ENCODE measurements around the gene KBTBD7.
"Not testable (repeated sequence)": the region's sequence is repeated elsewhere in the genome, so short reads cannot be mapped to it uniquely, and the experiment has no call there.

The KBTBD7 gene

DNA sequence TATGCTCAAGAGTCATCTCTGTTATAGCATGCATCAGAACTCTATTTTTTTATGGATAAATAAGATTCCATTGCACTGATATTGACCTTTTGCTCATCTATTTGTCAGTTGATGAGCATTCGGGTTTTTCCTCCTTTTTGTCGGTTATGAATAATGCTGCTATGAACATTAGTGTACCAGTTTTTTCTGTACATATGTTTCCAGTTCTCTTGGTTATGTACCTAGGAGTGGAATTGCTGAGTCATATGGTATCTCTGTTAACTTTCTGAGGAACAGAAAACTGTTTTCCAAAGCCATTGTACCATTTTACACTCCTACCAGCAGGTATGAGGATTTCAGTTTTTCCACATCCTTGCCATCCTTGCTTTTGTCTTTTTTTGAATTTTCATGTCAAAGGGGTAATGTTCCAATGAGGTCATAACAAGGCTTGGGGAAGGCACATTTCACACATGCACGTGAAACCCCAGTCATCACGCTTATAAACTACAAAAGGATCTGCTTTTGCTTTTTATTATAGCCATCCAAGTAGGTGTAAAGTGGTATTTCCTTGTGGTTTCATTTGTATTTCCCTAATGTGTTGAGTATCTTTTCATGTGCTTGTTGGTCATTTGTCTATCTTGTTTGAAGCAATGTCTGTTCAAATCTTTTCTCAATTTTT is 14.6 kb downstream of the KBTBD7 start (continued):
- TF ChIP-seq TSHZ2 (CRISPR knock-in tag; IDR thresholded peaks at IDR 0.05) = no peak
- no peak for TF ChIP-seq OSR1 (CRISPR knock-in tag; IDR thresholded peaks at IDR 0.05)
- no peak for TF ChIP-seq RARB (CRISPR knock-in tag; IDR thresholded peaks at IDR 0.05)

- TF ChIP-seq ARNTL (CRISPR knock-in tag; IDR thresholded peaks at IDR 0.05; ENCODE audit: borderline replicate concordance, low read depth) (no peak), BACH2 (CRISPR knock-in tag; IDR thresholded peaks at IDR 0.05; ENCODE audit: borderline replicate concordance) (no peak), SNAI2 (CRISPR knock-in tag; IDR thresholded peaks at IDR 0.05) (no peak), PPARA (CRISPR knock-in tag; IDR thresholded peaks at IDR 0.05; ENCODE audit: borderline replicate concordance) (no peak), ZFP30 (CRISPR knock-in tag; IDR thresholded peaks at IDR 0.05) (no peak), ZNF565 (CRISPR knock-in tag; conservative IDR thresholded peaks at IDR 0.05; ENCODE audit: low read depth) (no peak)
- no peak for ATAC-seq
Measured at GRCh38 chr13:41178040-41178439, 16.3 kb downstream of the KBTBD7 start.

- no peak for TF ChIP-seq ISL1 (CRISPR knock-in tag; IDR thresholded peaks at IDR 0.05)
- no peak for ATAC-seq
Measured at GRCh38 chr13:41177616-41178015, 16.8 kb downstream of the KBTBD7 start.

- ATAC-seq = not testable (repeated sequence)
Measured at GRCh38 chr13:41175576-41175975, 18.8 kb downstream of the KBTBD7 start.

DNA sequence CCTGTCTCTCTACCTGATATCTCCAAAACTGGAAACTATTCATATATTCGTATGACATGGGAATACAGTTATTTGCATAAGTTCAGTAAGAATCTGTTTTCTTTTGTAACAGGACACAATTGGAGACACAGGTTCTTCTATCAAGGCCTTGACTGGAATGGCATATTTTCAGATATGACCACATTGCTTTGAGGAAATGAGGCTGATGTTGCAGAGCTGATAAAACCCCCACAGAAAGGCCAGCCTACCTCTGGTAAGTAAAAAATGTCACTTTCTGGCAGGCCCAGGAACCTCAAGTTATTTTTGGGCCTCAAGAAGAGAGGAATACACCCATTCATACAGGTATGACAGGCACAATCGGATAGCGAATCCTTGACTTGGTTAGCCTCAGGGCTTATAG is 32.2 kb downstream of the KBTBD7 start:
- no peak for ATAC-seq
- TF ChIP-seq PPARA (CRISPR knock-in tag; IDR thresholded peaks at IDR 0.05; ENCODE audit: borderline replicate concordance) (no peak), ZFP3 (CRISPR knock-in tag; IDR thresholded peaks at IDR 0.05) (no peak), ZNF8 (CRISPR knock-in tag; IDR thresholded peaks at IDR 0.05) (no peak), SNAI2 (CRISPR knock-in tag; IDR thresholded peaks at IDR 0.05) (no peak), PATZ1 (CRISPR knock-in tag; IDR thresholded peaks at IDR 0.05; ENCODE audit: borderline replicate concordance) (no peak), ISL1 (CRISPR knock-in tag; IDR thresholded peaks at IDR 0.05) (no peak), CSDC2 (CRISPR knock-in tag; IDR thresholded peaks at IDR 0.05) (no peak), ZNF565 (CRISPR knock-in tag; conservative IDR thresholded peaks at IDR 0.05; ENCODE audit: low read depth) (no peak), RARB (CRISPR knock-in tag; IDR thresholded peaks at IDR 0.05) (no peak), ZC3H10 (CRISPR knock-in tag; IDR thresholded peaks at IDR 0.05) (no peak), TSHZ2 (CRISPR knock-in tag; IDR thresholded peaks at IDR 0.05) (no peak), ZFP30 (CRISPR knock-in tag; IDR thresholded peaks at IDR 0.05) (no peak), ESRRG (CRISPR knock-in tag; IDR thresholded peaks at IDR 0.05) (no peak), TCF4 (CRISPR knock-in tag; IDR thresholded peaks at IDR 0.05; ENCODE audit: borderline replicate concordance) (no peak), ZNF70 (CRISPR knock-in tag; IDR thresholded peaks at IDR 0.05) (no peak)
- TF ChIP-seq, protein P1, sequence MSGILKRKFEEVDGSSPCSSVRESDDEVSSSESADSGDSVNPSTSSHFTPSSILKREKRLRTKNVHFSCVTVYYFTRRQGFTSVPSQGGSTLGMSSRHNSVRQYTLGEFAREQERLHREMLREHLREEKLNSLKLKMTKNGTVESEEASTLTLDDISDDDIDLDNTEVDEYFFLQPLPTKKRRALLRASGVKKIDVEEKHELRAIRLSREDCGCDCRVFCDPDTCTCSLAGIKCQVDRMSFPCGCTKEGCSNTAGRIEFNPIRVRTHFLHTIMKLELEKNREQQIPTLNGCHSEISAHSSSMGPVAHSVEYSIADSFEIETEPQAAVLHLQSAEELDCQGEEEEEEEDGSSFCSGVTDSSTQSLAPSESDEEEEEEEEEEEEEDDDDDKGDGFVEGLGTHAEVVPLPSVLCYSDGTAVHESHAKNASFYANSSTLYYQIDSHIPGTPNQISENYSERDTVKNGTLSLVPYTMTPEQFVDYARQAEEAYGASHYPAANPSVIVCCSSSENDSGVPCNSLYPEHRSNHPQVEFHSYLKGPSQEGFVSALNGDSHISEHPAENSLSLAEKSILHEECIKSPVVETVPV (CRISPR knock-in tag; IDR thresholded peaks at IDR 0.05) = no peak
- TF ChIP-seq, protein P2, sequence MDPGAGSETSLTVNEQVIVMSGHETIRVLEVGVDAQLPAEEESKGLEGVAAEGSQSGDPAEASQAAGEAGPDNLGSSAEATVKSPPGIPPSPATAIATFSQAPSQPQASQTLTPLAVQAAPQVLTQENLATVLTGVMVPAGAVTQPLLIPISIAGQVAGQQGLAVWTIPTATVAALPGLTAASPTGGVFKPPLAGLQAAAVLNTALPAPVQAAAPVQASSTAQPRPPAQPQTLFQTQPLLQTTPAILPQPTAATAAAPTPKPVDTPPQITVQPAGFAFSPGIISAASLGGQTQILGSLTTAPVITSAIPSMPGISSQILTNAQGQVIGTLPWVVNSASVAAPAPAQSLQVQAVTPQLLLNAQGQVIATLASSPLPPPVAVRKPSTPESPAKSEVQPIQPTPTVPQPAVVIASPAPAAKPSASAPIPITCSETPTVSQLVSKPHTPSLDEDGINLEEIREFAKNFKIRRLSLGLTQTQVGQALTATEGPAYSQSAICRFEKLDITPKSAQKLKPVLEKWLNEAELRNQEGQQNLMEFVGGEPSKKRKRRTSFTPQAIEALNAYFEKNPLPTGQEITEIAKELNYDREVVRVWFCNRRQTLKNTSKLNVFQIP (CRISPR knock-in tag; IDR thresholded peaks at IDR 0.05; ENCODE audit: borderline replicate concordance, low read depth) = no peak

Measured in SK-N-SH treated with all-trans-retinoic acid at 6 μM for 48 hours (cell line).